GM12872 (cell line): Measurements from ENCODE around the gene AGMO.

Source experiments
- CTCF ChIP-seq: IDR thresholded peaks from 3 replicates; pipeline ENCODE4 v1.5.1; 2011; ENCODE audit warnings: low read depth, mild to moderate bottlenecking, low read length, moderate library complexity; ENCODE audit not compliant: insufficient read depth

AGMO gene

DNA sequence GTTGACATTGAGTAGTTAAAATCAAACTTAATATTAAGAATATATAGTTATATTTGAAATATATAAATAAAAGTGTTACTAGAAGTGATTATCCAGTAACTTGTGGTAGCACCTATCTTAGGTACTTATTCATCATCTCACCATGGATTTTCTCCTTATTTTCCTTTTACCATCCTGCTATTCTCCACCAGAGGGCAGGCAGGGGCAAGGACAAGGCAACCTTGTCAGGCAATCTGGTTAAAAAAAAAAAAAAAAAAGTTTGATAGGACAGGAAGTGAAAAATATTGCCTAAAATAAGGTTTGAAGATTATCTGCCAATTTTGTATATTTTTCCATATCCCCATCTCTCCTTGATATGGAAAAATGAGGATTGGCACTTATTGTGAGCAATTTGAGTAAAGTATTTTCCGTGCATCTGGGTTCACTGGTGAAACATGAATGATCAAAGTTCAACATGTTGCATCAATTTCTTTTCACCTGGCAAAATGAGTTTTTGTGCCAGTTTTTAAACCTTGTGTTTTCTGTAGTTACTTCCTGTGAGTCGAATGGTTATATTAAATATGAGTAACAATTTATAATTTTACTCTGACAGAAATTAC, 256.7 kb downstream of the AGMO start:
- TF ChIP-seq CTCF = peak; percentile 55

DNA sequence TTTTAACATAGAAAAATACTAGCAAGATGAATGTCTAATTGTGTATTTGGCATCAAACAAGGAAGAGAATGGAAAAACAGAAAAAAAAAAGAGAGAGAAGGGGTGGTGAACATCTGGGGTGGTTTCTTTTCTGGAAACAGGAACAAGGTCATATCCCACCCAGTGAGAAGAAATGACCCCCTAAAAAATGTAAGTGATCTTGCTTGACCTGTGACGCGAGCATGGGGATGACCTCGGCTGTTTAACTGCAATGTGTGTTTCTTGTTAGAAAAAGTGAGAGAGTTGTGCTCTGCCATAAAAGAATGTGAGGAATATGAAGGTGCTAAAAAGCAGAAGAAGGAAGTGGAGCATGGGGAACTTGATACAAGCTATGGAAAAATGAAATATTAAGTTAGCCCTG, 258.5 kb downstream of the AGMO start:
- TF ChIP-seq CTCF = no peak

DNA sequence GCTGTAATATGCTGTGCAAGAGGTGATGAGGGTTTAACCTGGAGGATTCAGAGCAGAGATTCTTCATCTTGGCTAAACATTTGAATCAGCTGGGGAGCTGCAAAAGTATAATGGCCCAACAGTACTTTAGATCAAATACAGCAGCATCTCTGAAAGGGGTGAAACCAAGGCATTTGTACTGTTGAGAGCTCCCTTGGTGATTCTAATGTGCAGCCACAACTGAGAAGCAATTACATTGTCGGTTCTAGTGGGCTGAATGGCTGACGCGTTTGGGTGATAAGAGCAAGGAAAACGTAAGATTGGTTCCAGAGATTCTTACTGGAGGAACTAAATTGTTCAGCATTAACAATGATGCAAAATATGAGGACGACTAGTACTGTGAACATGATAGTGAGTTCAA, 269.7 kb downstream of the AGMO start:
- no peak for TF ChIP-seq CTCF

DNA sequence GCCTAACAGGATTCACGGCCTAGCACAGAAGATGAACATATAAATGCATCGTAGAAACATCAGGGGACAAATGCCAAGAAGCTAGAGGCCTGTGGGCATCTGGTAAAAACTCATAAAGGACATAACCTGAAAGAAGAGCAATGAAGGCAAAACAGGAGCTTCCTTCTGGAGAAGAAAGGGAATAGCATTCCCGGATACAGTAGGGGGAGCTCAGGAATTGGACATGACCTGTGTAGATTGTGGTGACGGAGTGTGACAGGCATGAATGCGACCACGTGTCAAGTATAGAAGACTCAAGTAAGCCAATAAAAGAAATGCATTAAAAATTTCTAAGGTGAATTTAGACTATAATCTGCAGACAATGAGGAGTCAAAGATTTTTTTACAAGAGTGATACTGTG, 270.1 kb downstream of the AGMO start:
- no peak for TF ChIP-seq CTCF

DNA sequence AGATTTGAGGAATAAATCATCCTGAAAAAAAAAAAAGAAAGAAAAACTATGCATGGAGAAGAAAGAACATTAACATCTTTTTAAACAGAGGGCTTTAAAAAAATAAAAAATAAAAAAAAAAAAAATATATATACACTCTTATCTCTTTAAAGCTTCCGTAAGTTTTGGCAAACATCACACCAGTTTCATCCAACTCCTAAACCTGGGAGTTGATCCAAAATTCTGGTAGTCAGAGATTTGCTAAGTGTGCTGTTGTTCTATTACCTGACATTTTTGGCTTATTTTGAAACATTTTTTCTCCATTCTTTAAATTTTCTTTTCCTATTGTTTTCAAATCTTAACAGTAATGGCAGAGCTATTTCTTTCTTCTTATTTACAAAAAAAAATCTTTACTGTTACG, 273.1 kb downstream of the AGMO start:
- no peak for TF ChIP-seq CTCF

DNA sequence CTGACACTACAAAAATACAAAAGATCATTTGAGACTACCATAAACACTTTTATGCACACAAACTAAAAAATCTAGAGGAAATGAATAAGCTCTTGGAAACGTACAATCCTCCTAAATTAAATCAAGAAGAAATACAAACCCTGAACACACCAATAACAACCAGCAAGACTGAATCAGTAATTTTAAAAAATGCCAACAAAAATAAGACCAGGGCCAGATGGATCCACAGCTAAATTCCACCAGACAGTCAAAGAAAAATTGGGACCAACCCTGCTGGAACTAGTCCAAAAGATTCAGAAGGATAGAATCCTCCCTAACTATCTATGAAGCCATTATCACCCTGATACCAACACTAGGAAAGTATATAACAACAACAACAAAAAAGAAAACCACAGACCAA, 277.4 kb downstream of the AGMO start:
- no peak for TF ChIP-seq CTCF

GRCh38 chr7:15280078-15280733, 281.6 kb downstream of the AGMO start:
- no peak for TF ChIP-seq CTCF
